ENCODE data around the gene MBLAC1. TPM values are rescaled to one million over a fixed set of nuclear protein-coding genes. Genes with fewer than 3 reads are reported as not detected.
A peak's percentile ranks its signal among the peaks of the same experiment; 100 is the strongest.

Gene MBLAC1
- total and polyA plus RNA-seq, 2 of the 4 experiments (the other 2 are of a cell fraction) = 0.72 to 1.4 TPM

- no peak overlapping the region for H2BK15ac ChIP-seq (ENCODE audit: low read depth, low read length)
- H4K91ac ChIP-seq (ENCODE audit: insufficient read depth, low read depth, low read length) = no peak overlapping the region
- peak overlapping the region; percentile 76 for H2AFZ ChIP-seq (replicated peaks; ENCODE audit: low read length, poor library complexity)
- no peak overlapping the region for H3K4ac ChIP-seq (ENCODE audit: low read depth, low read length)
- H3K36me3 ChIP-seq (ENCODE audit: control insufficient read depth, insufficient read depth, low read length) = no peaks in the 10 kb centered on the region
- no peak overlapping the region for H3K4me3 ChIP-seq (ENCODE audit: insufficient read depth, low read depth, low read length)
- no peaks in the 10 kb centered on the region for H4K20me1 ChIP-seq (ENCODE audit: insufficient read depth, low read length)
- no peak overlapping the region for H2BK5ac ChIP-seq (ENCODE audit: low read depth, low read length, poor library complexity, severe bottlenecking)
- in situ Hi-C loops (cut with MboI; ENCODE audit: low sequenced_read_pairs) = loop anchor here (10.0 kb wide), 1 partner anchor 212 kb away; no protein-coding TSS in a partner anchor
- H3K9me3 ChIP-seq (ENCODE audit: control insufficient read depth, insufficient read depth, low read length) = no peaks in the 10 kb centered on the region
- ChIA-PET POLR2A (ENCODE audit: unreplicated experiment) (no interaction called here), CTCF (interaction anchor here (0.8 to 0.9 kb wide), 4 partner anchors 11 to 86 kb away, joined by 3 read pairs; partner anchors contain the start of gene LAMTOR4)
- no peak overlapping the region for H2AK5ac ChIP-seq (ENCODE audit: low read depth, low read length)
- dilution Hi-C loops (cut with HindIII; ENCODE audit: low sequenced_read_pairs, unreplicated experiment) = no loop called here
- no peak overlapping the region for H2BK20ac ChIP-seq (ENCODE audit: low read depth, low read length)
- TF ChIP-seq RFX5 (IDR thresholded peaks at IDR 0.05; ENCODE audit: low read depth, low read length) (no peak), RAD21 (IDR thresholded peaks at IDR 0.05; ENCODE audit: low read length) (peak; percentile 96), SMC3 (IDR thresholded peaks at IDR 0.05; ENCODE audit: low read depth, low read length) (peak; percentile 93), CTCF (conservative IDR thresholded peaks at IDR 0.05; ENCODE audit: low read depth, low read length) (peak; percentile 94)
- BruUV-seq (replicated peaks) = no TSS peak
- H3K4me2 ChIP-seq (ENCODE audit: low read depth, low read length) = no peak overlapping the region
- H2AK9ac ChIP-seq (replicated peaks; ENCODE audit: low read depth, low read length, poor library complexity) = no peak overlapping the region
- no peak overlapping the region for H3K27ac ChIP-seq (ENCODE audit: insufficient read depth, low read length)
- H4K5ac ChIP-seq (ENCODE audit: low read depth, low read length) = no peak overlapping the region
- no peaks in the 10 kb centered on the region for H3K9me1 ChIP-seq (ENCODE audit: insufficient read depth, low read length)
- ATAC-seq (ENCODE audit: low read depth) (peak; percentile 77), DNase-seq (peak; percentile 66)
- H3K9ac ChIP-seq (ENCODE audit: low read depth, low read length) = no peak overlapping the region
- H4K8ac ChIP-seq (ENCODE audit: low read depth in 2 of 2, low read length in 2 of 2) = no peak overlapping the region
- no peak overlapping the region for H3K56ac ChIP-seq (ENCODE audit: extremely low read depth, insufficient read depth, low read length)
- H3K18ac ChIP-seq (ENCODE audit: low read depth, low read length) = no peak overlapping the region
- WGBS, 2 experiments (ENCODE audit: extremely low coverage in 2 of 2, insufficient read length in 1 of 2) = 0% methylated on average over 1 of the region's 3 CpGs; no CpG with 5 or more reads in 1 of the 2 experiments
- intact Hi-C loops (cut with micrococcal nuclease) = loop anchor here (1.0 to 5.0 kb wide), 4 partner anchors 78 to 274 kb away; no protein-coding TSS in a partner anchor
- H3K79me1 ChIP-seq (ENCODE audit: low read depth in 1 of 2, low read length in 2 of 2) = peaks cover 7 to 12% of the 10 kb centered on the region in 2 experiments; a peak in 3 of 4 replicates
- no peak overlapping the region for H3K23ac ChIP-seq (ENCODE audit: low read depth, low read length)
- H3K14ac ChIP-seq (replicated peaks; ENCODE audit: low read depth, low read length) = no peak overlapping the region
- peaks cover 2% of the 10 kb centered on the region; the same call in 1 of the 2 replicates for H3K4me1 ChIP-seq (ENCODE audit: control insufficient read depth, insufficient read depth, low read length)
- peaks cover 2% of the 10 kb centered on the region; the same call in 1 of the 2 replicates for H3K27me3 ChIP-seq (ENCODE audit: control insufficient read depth, insufficient read depth, low read length)
- H2BK120ac ChIP-seq (ENCODE audit: low read depth, low read length) = no peak overlapping the region
Observed at GRCh38 chr7:100132697-100133151, 6.0 kb downstream of the MBLAC1 start.
